Gastrocnemius medialis (tissue), 4 donors: ENCODE data around the gene PSG6.

Source experiments
- POLR2A ChIP-seq, 2 donors: fragments of 450-650 bp; IDR thresholded peaks; one replicate each; pipeline ENCODE4 v1.6.1; 2017; ENCODE audit warnings: antibody characterized with exemption in 2 of 2, mild to moderate bottlenecking in 2 of 2, moderate library complexity in 2 of 2
- TF ChIP-seq, protein P1 (sequence below), 5 experiments: fragments of 450-650 bp in 3 of 5; fragments of 200-600 bp in 2 of 5; sonication (generic) in 2 of 5; IDR thresholded peaks in 4 of 5; conservative IDR thresholded peaks in 1 of 5; 1 replicate in 4 of 5; 2 replicates in 1 of 5; pipeline ENCODE4 v1.5.1; 2016 to 2019; ENCODE audit warnings: antibody characterized with exemption in 5 of 5, mild to moderate bottlenecking in 3 of 5, moderate library complexity in 3 of 5

GRCh38 chr19:42961119-42961518, 43.4 kb upstream of the PSG6 start:
- TF ChIP-seq, protein P1, sequence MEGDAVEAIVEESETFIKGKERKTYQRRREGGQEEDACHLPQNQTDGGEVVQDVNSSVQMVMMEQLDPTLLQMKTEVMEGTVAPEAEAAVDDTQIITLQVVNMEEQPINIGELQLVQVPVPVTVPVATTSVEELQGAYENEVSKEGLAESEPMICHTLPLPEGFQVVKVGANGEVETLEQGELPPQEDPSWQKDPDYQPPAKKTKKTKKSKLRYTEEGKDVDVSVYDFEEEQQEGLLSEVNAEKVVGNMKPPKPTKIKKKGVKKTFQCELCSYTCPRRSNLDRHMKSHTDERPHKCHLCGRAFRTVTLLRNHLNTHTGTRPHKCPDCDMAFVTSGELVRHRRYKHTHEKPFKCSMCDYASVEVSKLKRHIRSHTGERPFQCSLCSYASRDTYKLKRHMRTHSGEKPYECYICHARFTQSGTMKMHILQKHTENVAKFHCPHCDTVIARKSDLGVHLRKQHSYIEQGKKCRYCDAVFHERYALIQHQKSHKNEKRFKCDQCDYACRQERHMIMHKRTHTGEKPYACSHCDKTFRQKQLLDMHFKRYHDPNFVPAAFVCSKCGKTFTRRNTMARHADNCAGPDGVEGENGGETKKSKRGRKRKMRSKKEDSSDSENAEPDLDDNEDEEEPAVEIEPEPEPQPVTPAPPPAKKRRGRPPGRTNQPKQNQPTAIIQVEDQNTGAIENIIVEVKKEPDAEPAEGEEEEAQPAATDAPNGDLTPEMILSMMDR (IDR thresholded peaks at IDR 0.05 in 4 of 5, conservative IDR thresholded peaks at IDR 0.05 in 1 of 5) = no peak
- no peak for TF ChIP-seq POLR2A (IDR thresholded peaks at IDR 0.05)
